ENCODE measurements around the gene LCNL1.

DNA sequence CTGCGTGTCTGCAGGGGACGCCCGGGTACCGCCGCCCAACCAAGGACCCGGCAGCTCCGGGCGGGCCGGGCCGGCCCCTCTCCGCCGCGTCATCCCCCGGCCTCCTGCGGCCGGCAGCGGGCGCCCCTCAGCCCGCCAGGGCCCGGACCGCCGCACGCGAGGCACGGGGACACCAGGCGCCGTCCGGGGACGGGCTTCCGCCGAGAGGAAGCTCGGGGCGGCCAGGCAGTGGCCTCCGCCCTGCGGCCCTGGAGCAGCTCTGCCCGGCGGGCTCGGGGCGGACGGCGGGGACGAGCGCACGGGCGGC is 38.6 kb upstream of the LCNL1 start:
- TF ChIP-seq, protein P1, sequence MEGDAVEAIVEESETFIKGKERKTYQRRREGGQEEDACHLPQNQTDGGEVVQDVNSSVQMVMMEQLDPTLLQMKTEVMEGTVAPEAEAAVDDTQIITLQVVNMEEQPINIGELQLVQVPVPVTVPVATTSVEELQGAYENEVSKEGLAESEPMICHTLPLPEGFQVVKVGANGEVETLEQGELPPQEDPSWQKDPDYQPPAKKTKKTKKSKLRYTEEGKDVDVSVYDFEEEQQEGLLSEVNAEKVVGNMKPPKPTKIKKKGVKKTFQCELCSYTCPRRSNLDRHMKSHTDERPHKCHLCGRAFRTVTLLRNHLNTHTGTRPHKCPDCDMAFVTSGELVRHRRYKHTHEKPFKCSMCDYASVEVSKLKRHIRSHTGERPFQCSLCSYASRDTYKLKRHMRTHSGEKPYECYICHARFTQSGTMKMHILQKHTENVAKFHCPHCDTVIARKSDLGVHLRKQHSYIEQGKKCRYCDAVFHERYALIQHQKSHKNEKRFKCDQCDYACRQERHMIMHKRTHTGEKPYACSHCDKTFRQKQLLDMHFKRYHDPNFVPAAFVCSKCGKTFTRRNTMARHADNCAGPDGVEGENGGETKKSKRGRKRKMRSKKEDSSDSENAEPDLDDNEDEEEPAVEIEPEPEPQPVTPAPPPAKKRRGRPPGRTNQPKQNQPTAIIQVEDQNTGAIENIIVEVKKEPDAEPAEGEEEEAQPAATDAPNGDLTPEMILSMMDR (IDR thresholded peaks at IDR 0.05), result no peak
- no peak for TF ChIP-seq POLR2AphosphoS5 (IDR thresholded peaks at IDR 0.05; ENCODE audit: insufficient read depth in 1 of 2, low read depth in 1 of 2)

Data from vagina (tissue), 2 donors.